Measurements from ENCODE around the gene GHRH. TPM values are rescaled to one million over a fixed set of nuclear protein-coding genes. Genes with fewer than 3 reads are reported as not detected.
A peak's percentile ranks its signal among the peaks of the same experiment; 100 is the strongest.

GHRH gene
- total and polyA plus RNA-seq, 2 experiments from 2014 or later: not detected

GRCh38 chr20:37295001-37295400 lies 33.4 kb upstream of the GHRH start:
- H2AFZ ChIP-seq: no peak overlapping the region
- 12% methylated on average over 3 of the region's 3 CpGs for WGBS (ENCODE audit: low lambda C conversion rate, missing lambda C conversion rate)
- H3K9me3 ChIP-seq (ENCODE audit: low read depth): no peaks in the 10 kb centered on the region
- DNase-seq (ENCODE audit: low spot score): peak; percentile 85
- peaks cover 45% of the 10 kb centered on the region for H3K4me1 ChIP-seq (ENCODE audit: insufficient read depth)
- no peaks in the 10 kb centered on the region for H4K20me1 ChIP-seq (ENCODE audit: insufficient read depth, poor library complexity, severe bottlenecking)
- no peaks in the 10 kb centered on the region for H3K36me3 ChIP-seq (replicated peaks; ENCODE audit: insufficient read depth, low read depth)
- no peak for TF ChIP-seq CTCF (IDR thresholded peaks at IDR 0.05; ENCODE audit: poor library complexity)
- H3K27me3 ChIP-seq: no peaks in the 10 kb centered on the region
- H3K4me2 ChIP-seq: peak overlapping the region; percentile 40
- no peaks in the 10 kb centered on the region for H3K9me2 ChIP-seq (replicated peaks; ENCODE audit: insufficient read depth)
- no peak overlapping the region for H3K4me3 ChIP-seq
- peak overlapping the region; percentile 77 for H3K27ac ChIP-seq
- H3K79me2 ChIP-seq: peaks cover 83% of the 10 kb centered on the region

GRCh38 chr20:37294262-37294981 lies 32.8 kb upstream of the GHRH start:
- Histone ChIP-seq H3K9me2 (replicated peaks; ENCODE audit: insufficient read depth) (no peaks in the 10 kb centered on the region), H3K27ac (peak overlapping the region; percentile 77), H2AFZ (no peak overlapping the region), H4K20me1 (ENCODE audit: insufficient read depth, poor library complexity, severe bottlenecking) (no peaks in the 10 kb centered on the region), H3K79me2 (peaks cover 85% of the 10 kb centered on the region), H3K4me1 (ENCODE audit: insufficient read depth) (peaks cover 39% of the 10 kb centered on the region), H3K9me3 (ENCODE audit: low read depth) (no peaks in the 10 kb centered on the region), H3K36me3 (replicated peaks; ENCODE audit: insufficient read depth, low read depth) (no peaks in the 10 kb centered on the region), H3K27me3 (no peaks in the 10 kb centered on the region), H3K4me2 (no peak overlapping the region), H3K4me3 (no peak overlapping the region)
- 76% methylated on average over 6 of the region's 6 CpGs for WGBS (ENCODE audit: low lambda C conversion rate, missing lambda C conversion rate)
- TF ChIP-seq EZH2 (IDR thresholded peaks at IDR 0.05; ENCODE audit: borderline replicate concordance) (no peak), CTCF (IDR thresholded peaks at IDR 0.05; ENCODE audit: poor library complexity) (no peak), EZH2phosphoT487 (IDR thresholded peaks at IDR 0.05; ENCODE audit: low read depth, severe bottlenecking, unreplicated experiment) (no peak)
- DNase-seq (ENCODE audit: low spot score): no peak

GRCh38 chr20:37293301-37293943 lies 31.8 kb upstream of the GHRH start:
- TF ChIP-seq EZH2 (IDR thresholded peaks at IDR 0.05; ENCODE audit: borderline replicate concordance): no peak
- no peak for TF ChIP-seq CTCF (IDR thresholded peaks at IDR 0.05; ENCODE audit: poor library complexity)
- no peak for TF ChIP-seq EZH2phosphoT487 (IDR thresholded peaks at IDR 0.05; ENCODE audit: low read depth, severe bottlenecking, unreplicated experiment)

More at GRCh38 chr20:37293301-37293943, 31.8 kb upstream of the GHRH start:
- Histone ChIP-seq H3K79me2 (peaks cover 75% of the 10 kb centered on the region), H3K4me2 (no peak overlapping the region), H2AFZ (no peak overlapping the region), H3K4me1 (ENCODE audit: insufficient read depth) (peaks cover 37% of the 10 kb centered on the region), H3K27me3 (no peaks in the 10 kb centered on the region), H3K27ac (peak overlapping the region; percentile 77), H3K36me3 (replicated peaks; ENCODE audit: insufficient read depth, low read depth) (no peaks in the 10 kb centered on the region), H3K4me3 (no peak overlapping the region), H4K20me1 (ENCODE audit: insufficient read depth, poor library complexity, severe bottlenecking) (no peaks in the 10 kb centered on the region), H3K9me3 (ENCODE audit: low read depth) (no peaks in the 10 kb centered on the region), H3K9me2 (replicated peaks; ENCODE audit: insufficient read depth) (no peaks in the 10 kb centered on the region)
- 94% methylated on average over 11 of the region's 11 CpGs for WGBS (ENCODE audit: low lambda C conversion rate, missing lambda C conversion rate)
- no peak for DNase-seq (ENCODE audit: low spot score)

All from hepatocyte (in vitro differentiated cells).